Measurements from ENCODE around the gene RYK.

Gene RYK

DNA sequence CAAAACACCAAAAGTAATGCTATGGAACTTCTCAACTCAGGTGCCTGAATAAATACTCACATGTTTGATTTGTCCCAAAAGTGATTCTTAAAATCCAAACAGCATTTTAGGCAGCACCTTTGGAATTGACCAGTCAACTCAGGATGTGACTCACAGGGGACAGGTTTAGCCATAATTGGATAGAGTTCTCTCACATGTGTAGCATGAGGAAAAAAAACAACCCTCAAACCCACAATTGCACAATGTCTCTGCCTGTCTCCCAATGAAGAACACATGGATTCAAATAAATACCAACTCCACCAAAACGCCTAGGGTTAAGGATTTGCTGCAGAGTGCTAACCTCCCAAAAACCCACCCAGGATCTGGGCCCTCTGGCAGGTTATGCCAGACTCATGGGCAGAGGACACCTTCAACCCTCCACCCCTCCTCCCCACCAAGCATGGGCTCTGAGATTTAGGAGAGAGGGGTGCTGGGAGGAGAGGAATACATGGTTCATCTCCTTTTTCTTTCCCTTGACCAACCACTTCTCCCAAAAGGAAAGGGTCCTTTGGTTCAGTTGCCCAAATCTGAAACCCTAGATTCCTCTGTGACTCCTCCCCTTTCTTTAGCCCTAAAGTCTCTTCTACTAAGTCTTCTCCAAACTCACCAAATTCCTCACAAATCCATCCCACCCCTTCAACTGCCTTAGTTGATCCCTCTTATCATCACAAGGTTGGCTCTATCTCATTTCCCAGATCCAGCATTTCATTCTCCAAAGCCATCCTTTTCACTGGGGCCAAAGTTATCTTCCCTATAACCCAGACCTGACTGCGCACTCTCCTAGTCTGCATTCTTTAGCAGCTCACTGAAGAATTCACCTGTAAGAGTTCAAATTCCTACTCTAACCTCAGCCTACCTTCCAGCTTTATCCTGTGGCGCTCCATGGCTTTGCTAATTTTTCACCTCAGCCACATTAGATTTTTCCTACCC lies 7.7 kb downstream of the RYK start:
- TF ChIP-seq TAF1 (IDR thresholded peaks at IDR 0.05; ENCODE audit: low read depth) (no peak), YY1 (IDR thresholded peaks at IDR 0.05; ENCODE audit: low read depth) (no peak), CEBPB (IDR thresholded peaks at IDR 0.05) (peak; percentile 83), TCF12 (IDR thresholded peaks at IDR 0.05; ENCODE audit: low read depth) (no peak), TEAD4 (IDR thresholded peaks at IDR 0.05) (no peak)
- TF ChIP-seq, protein P1, sequence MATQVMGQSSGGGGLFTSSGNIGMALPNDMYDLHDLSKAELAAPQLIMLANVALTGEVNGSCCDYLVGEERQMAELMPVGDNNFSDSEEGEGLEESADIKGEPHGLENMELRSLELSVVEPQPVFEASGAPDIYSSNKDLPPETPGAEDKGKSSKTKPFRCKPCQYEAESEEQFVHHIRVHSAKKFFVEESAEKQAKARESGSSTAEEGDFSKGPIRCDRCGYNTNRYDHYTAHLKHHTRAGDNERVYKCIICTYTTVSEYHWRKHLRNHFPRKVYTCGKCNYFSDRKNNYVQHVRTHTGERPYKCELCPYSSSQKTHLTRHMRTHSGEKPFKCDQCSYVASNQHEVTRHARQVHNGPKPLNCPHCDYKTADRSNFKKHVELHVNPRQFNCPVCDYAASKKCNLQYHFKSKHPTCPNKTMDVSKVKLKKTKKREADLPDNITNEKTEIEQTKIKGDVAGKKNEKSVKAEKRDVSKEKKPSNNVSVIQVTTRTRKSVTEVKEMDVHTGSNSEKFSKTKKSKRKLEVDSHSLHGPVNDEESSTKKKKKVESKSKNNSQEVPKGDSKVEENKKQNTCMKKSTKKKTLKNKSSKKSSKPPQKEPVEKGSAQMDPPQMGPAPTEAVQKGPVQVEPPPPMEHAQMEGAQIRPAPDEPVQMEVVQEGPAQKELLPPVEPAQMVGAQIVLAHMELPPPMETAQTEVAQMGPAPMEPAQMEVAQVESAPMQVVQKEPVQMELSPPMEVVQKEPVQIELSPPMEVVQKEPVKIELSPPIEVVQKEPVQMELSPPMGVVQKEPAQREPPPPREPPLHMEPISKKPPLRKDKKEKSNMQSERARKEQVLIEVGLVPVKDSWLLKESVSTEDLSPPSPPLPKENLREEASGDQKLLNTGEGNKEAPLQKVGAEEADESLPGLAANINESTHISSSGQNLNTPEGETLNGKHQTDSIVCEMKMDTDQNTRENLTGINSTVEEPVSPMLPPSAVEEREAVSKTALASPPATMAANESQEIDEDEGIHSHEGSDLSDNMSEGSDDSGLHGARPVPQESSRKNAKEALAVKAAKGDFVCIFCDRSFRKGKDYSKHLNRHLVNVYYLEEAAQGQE (IDR thresholded peaks at IDR 0.05; ENCODE audit: low read depth), result no peak
- TF ChIP-seq, protein P2, sequence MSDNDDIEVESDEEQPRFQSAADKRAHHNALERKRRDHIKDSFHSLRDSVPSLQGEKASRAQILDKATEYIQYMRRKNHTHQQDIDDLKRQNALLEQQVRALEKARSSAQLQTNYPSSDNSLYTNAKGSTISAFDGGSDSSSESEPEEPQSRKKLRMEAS (IDR thresholded peaks at IDR 0.05), result peak; percentile 56; the same call in 1 of the 2 replicates

DNA sequence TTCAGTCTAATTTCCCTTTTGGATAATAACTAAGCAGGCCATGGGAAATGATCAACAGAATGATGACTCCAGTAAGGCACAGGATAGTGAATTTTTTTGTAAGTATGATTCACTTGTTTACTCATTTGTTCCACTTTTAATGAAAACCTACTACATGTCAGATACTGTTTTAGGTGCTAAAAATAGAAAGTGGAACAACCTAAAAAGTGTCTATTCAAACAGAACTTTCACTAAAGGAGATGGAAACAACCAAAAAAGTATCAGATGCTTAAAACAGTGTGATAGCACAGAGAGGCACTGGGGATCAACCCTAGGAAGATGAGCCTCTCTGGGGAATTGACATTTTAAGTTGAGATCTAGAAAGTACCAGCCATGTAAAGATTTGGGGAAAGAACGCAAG lies 11.1 kb downstream of the RYK start:
- TF ChIP-seq EP300 (IDR thresholded peaks at IDR 0.05; ENCODE audit: borderline replicate concordance), result no peak

DNA sequence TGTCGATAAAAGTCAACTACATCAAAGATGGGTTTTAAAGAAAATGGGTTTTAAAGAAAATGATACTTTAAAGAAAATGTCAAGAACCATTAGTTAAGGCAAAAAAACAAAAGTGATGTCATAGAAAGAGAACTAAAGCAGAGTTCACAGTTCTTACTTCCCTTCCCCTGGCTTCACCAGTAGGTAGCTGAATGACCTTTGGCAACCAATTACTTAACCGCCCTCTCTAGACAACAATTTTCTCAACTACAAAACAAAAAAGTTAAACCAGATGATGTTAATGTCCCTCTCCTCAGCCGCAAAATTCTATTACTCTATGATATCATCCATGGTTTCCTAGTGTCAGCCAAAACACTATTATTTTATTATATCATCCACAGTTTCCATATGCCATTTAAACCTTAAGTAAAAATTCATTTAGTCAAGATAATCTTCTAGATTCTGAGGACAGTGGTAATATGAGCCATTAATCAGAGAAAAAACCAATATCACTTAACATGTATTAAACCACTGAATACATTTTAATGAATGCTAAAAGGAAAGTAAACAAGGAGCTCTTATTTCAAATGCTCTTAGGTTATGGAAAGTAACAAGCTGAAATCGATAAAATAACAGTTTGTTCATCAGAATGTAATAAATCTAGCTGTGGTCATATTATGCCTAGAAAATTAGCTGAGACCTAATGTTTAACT lies 13.1 kb downstream of the RYK start:
- no peak for TF ChIP-seq ZBTB7A (IDR thresholded peaks at IDR 0.05; ENCODE audit: low read depth)
- TF ChIP-seq, protein P3, sequence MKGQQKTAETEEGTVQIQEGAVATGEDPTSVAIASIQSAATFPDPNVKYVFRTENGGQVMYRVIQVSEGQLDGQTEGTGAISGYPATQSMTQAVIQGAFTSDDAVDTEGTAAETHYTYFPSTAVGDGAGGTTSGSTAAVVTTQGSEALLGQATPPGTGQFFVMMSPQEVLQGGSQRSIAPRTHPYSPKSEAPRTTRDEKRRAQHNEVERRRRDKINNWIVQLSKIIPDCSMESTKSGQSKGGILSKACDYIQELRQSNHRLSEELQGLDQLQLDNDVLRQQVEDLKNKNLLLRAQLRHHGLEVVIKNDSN (IDR thresholded peaks at IDR 0.05), result no peak
- no peak for TF ChIP-seq EGR1 (IDR thresholded peaks at IDR 0.05)
- TF ChIP-seq CEBPB (IDR thresholded peaks at IDR 0.05), result no peak
- TF ChIP-seq TAF1 (IDR thresholded peaks at IDR 0.05; ENCODE audit: low read depth), result no peak
- TF ChIP-seq EP300 (IDR thresholded peaks at IDR 0.05; ENCODE audit: borderline replicate concordance), result no peak
- TF ChIP-seq, protein P1 (IDR thresholded peaks at IDR 0.05; ENCODE audit: low read depth), result no peak
- no peak for TF ChIP-seq YY1 (IDR thresholded peaks at IDR 0.05; ENCODE audit: low read depth)
- no peak for TF ChIP-seq CREB1 (IDR thresholded peaks at IDR 0.05; ENCODE audit: low read depth)
- no peak for TF ChIP-seq TEAD4 (IDR thresholded peaks at IDR 0.05)

DNA sequence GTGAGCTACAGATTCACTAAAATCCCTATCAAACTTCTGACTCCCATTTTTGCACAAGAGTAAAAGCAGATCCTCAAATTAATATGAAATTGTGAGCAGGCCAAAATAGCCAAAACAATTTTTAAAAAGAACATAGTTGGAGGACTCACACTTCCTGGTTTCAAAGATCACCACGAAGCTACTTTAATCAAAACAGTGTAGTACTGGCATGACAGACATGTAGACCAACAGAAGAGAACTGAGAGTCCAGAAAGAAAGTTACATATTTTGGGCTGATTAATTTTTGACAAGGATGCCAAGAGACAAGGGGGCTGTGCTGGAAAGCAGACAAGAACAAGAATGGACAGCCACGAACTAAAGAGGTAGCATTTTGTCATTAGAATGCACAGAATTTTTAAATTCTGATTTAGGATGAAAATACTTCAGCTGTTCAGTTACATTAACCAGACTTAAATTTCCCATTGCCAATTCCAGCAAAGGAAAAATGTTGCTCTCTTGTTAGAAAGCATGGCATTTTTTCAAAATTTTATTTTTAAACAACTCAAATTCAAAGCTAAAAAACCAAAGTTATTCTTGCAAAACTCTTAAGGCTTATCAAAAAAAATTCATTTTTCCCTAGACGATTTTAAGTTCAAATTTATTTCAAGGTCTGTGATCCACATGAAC lies 14.0 kb downstream of the RYK start:
- no peak for TF ChIP-seq ZBTB7A (IDR thresholded peaks at IDR 0.05; ENCODE audit: low read depth)
- TF ChIP-seq EP300 (IDR thresholded peaks at IDR 0.05; ENCODE audit: borderline replicate concordance), result no peak
- TF ChIP-seq CREB1 (IDR thresholded peaks at IDR 0.05; ENCODE audit: low read depth), result no peak
- no peak for TF ChIP-seq TCF12 (IDR thresholded peaks at IDR 0.05; ENCODE audit: low read depth)
- TF ChIP-seq TEAD4 (IDR thresholded peaks at IDR 0.05), result no peak
- TF ChIP-seq, protein P2 (IDR thresholded peaks at IDR 0.05), result no peak
- no peak for TF ChIP-seq CEBPB (IDR thresholded peaks at IDR 0.05)
- no peak for TF ChIP-seq EGR1 (IDR thresholded peaks at IDR 0.05)
- TF ChIP-seq, protein P3 (IDR thresholded peaks at IDR 0.05), result no peak
- no peak for TF ChIP-seq FOXM1 (IDR thresholded peaks at IDR 0.05; ENCODE audit: borderline replicate concordance, low read depth)
- TF ChIP-seq YY1 (IDR thresholded peaks at IDR 0.05; ENCODE audit: low read depth), result no peak
- no peak for TF ChIP-seq TAF1 (IDR thresholded peaks at IDR 0.05; ENCODE audit: low read depth)
- TF ChIP-seq RAD21 (IDR thresholded peaks at IDR 0.05; ENCODE audit: low read depth), result no peak
- TF ChIP-seq, protein P1 (IDR thresholded peaks at IDR 0.05; ENCODE audit: low read depth), result no peak
- TF ChIP-seq NFIC (IDR thresholded peaks at IDR 0.05), result no peak

Data from Ishikawa (cell line).